Gastrocnemius medialis (tissue), 4 donors: ENCODE results near the gene USP21.

Experiments
- POLR2A ChIP-seq, 2 donors: fragments of 450-650 bp; IDR thresholded peaks; one replicate each; pipeline ENCODE4 v1.6.1; 2017; ENCODE audit warnings: antibody characterized with exemption in 2 of 2, mild to moderate bottlenecking in 2 of 2, moderate library complexity in 2 of 2
- TF ChIP-seq, protein P1 (sequence below), 5 experiments: fragments of 450-650 bp in 3 of 5; fragments of 200-600 bp in 2 of 5; sonication (generic) in 2 of 5; IDR thresholded peaks in 4 of 5; conservative IDR thresholded peaks in 1 of 5; 1 replicate in 4 of 5; 2 replicates in 1 of 5; pipeline ENCODE4 v1.5.1; 2016 to 2019; ENCODE audit warnings: antibody characterized with exemption in 5 of 5, mild to moderate bottlenecking in 3 of 5, moderate library complexity in 3 of 5

DNA sequence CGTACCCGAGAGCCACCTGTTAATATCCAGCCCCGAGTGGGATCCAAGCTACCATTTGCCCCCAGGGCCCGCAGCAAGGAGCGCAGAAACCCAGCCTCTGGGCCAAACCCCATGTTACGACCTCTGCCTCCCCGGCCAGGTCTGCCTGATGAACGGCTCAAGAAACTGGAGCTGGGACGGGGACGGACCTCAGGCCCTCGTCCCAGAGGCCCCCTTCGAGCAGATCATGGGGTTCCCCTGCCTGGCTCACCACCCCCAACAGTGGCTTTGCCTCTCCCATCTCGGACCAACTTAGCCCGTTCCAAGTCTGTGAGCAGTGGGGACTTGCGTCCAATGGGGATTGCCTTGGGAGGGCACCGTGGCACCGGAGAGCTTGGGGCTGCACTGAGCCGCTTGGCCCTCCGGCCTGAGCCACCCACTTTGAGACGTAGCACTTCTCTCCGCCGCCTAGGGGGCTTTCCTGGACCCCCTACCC lies 1.4 kb downstream of the USP21 start:
- no peak for TF ChIP-seq POLR2A (IDR thresholded peaks at IDR 0.05)
- TF ChIP-seq, protein P1, sequence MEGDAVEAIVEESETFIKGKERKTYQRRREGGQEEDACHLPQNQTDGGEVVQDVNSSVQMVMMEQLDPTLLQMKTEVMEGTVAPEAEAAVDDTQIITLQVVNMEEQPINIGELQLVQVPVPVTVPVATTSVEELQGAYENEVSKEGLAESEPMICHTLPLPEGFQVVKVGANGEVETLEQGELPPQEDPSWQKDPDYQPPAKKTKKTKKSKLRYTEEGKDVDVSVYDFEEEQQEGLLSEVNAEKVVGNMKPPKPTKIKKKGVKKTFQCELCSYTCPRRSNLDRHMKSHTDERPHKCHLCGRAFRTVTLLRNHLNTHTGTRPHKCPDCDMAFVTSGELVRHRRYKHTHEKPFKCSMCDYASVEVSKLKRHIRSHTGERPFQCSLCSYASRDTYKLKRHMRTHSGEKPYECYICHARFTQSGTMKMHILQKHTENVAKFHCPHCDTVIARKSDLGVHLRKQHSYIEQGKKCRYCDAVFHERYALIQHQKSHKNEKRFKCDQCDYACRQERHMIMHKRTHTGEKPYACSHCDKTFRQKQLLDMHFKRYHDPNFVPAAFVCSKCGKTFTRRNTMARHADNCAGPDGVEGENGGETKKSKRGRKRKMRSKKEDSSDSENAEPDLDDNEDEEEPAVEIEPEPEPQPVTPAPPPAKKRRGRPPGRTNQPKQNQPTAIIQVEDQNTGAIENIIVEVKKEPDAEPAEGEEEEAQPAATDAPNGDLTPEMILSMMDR (IDR thresholded peaks at IDR 0.05 in 4 of 5, conservative IDR thresholded peaks at IDR 0.05 in 1 of 5): no peak
